Lower leg skin (tissue), 4 donors: ENCODE measurements around the gene ANAPC2. TPM values are rescaled to one million over a fixed set of nuclear protein-coding genes. Genes with fewer than 3 reads are reported as not detected.

Experiments
- DNase-seq, 2 donors: peaks; one replicate each; pipeline ENCODE4 v3.0.0-alpha.2; 2019; ENCODE audit warnings: low spot score in 2 of 2
- H3K4me3 ChIP-seq: fragments of 200-600 bp; sonication (generic); 2 replicates; pipeline ENCODE4 v1.5.1; 2017; ENCODE audit warnings: mild to moderate bottlenecking, low read depth; ENCODE audit not compliant: poor library complexity, severe bottlenecking
- CTCF ChIP-seq, 3 donors: fragments of 450-650 bp; IDR thresholded peaks; one replicate each; pipeline ENCODE4 v1.5.1; 2016; ENCODE audit warnings: antibody characterized with exemption in 3 of 3, mild to moderate bottlenecking in 3 of 3, moderate library complexity in 2 of 3
- POLR2A ChIP-seq, 2 donors: fragments of 450-650 bp; IDR thresholded peaks; one replicate each; pipeline ENCODE4 v1.6.1; 2016 to 2017; ENCODE audit warnings: antibody characterized with exemption in 2 of 2, mild to moderate bottlenecking in 1 of 2, moderate library complexity in 1 of 2
- WGBS, 2 donors: methylation state at CpG; one replicate each; pipeline ENCODE4 v1.1.5; 2018; 5-methylcytosine and 5-hydroxymethylcytosine counted together
- intact Hi-C: fragments of 100-400 bp; cut with DNase I; formaldehyde crosslinking; loops from one replicate; pipeline ENCODE4 v1.15.0; 2023; ENCODE audit warnings: low total_unique reads
- total RNA-seq, 4 donors: library from RNA; depleted of rRNA; stranded (reverse); fragments of >200 nt; gene quantifications; one replicate each; pipeline ENCODE4 v1.1.0, GENCODE V29; 2016

Gene ANAPC2
- total RNA-seq, 4 donors from 2014 or later: 26.2 to 69.3 (median 30.5) TPM

GRCh38 chr9:137145731-137146526, 42.4 kb downstream of the ANAPC2 start:
- DNase-seq: no peak
- no peak overlapping the region for H3K4me3 ChIP-seq
- TF ChIP-seq POLR2A (IDR thresholded peaks at IDR 0.05): no peak
- no peak for TF ChIP-seq CTCF (IDR thresholded peaks at IDR 0.05)
- 62 to 66% methylated on average over 23 to 36 of the region's 49 CpGs for WGBS, 2 donors
- intact Hi-C loops: no loop called here

- 48 to 53% methylated on average over 4 of the region's 4 CpGs for WGBS, 2 donors
- intact Hi-C loops: no loop called here
- TF ChIP-seq CTCF (IDR thresholded peaks at IDR 0.05): no peak
- TF ChIP-seq POLR2A (IDR thresholded peaks at IDR 0.05): no peak
- H3K4me3 ChIP-seq: no peak overlapping the region
- DNase-seq: no peak
Observed at GRCh38 chr9:137143459-137143858, 44.9 kb downstream of the ANAPC2 start.

- TF ChIP-seq CTCF (IDR thresholded peaks at IDR 0.05): no peak
- WGBS, 2 donors: 73 to 75% methylated on average over 24 of the region's 24 CpGs
- no peak for DNase-seq
- H3K4me3 ChIP-seq: no peak overlapping the region
- intact Hi-C loops: no loop called here
Observed at GRCh38 chr9:137141976-137142936, 46.1 kb downstream of the ANAPC2 start.

GRCh38 chr9:137141050-137141810, 47.1 kb downstream of the ANAPC2 start:
- TF ChIP-seq POLR2A (IDR thresholded peaks at IDR 0.05): no peak
- TF ChIP-seq CTCF (IDR thresholded peaks at IDR 0.05): no peak
- intact Hi-C loops: no loop called here
- DNase-seq: no peak
- 72 to 75% methylated on average over 14 to 17 of the region's 17 CpGs for WGBS, 2 donors
- no peak overlapping the region for H3K4me3 ChIP-seq

- H3K4me3 ChIP-seq: no peak overlapping the region
- TF ChIP-seq CTCF (IDR thresholded peaks at IDR 0.05) (no peak), POLR2A (IDR thresholded peaks at IDR 0.05) (no peak)
- intact Hi-C loops: no loop called here
- WGBS, 2 donors: 58 to 60% methylated on average over 26 of the region's 26 CpGs
- DNase-seq: no peak
Observed at GRCh38 chr9:137140151-137141012, 48.0 kb downstream of the ANAPC2 start.
